Germinal center (tissue), 1 donor: Measurements from ENCODE around the gene PCDHGA11.
"Not testable (repeated sequence)": the region's sequence is repeated elsewhere in the genome, so short reads cannot be mapped to it uniquely, and the experiment has no call there.

Source experiments
- DNase-seq: peaks from one replicate; pipeline ENCODE4 v3.0.0; 2012; ENCODE audit warnings: mixed read lengths, low spot score

The PCDHGA11 gene

GRCh38 chr5:141398608-141399007 lies 22.2 kb upstream of the PCDHGA11 start:
- DNase-seq: no peak

- no peak for DNase-seq
Measured at GRCh38 chr5:141399555-141400258, 21.1 kb upstream of the PCDHGA11 start.

- DNase-seq: peak; percentile 67
Measured at GRCh38 chr5:141402553-141403243, 18.2 kb upstream of the PCDHGA11 start, which contains the start of gene PCDHGA9. PCDHGA9 (plus strand) TSS chr5:141402778; CDS start chr5:141402953, 175 bp downstream.

GRCh38 chr5:141403387-141403786 lies 17.5 kb upstream of the PCDHGA11 start:
- DNase-seq: no peak

- peak; percentile 53 for DNase-seq
Measured at GRCh38 chr5:141407790-141408505, 12.9 kb upstream of the PCDHGA11 start, which contains the start of gene PCDHGB6. PCDHGB6 (plus strand) TSS chr5:141408021; CDS start chr5:141408203, 182 bp downstream.

- DNase-seq: no peak
Measured at GRCh38 chr5:141409598-141410306, 11.1 kb upstream of the PCDHGA11 start.

- DNase-seq: no peak
Measured at GRCh38 chr5:141411575-141411974, 9.3 kb upstream of the PCDHGA11 start.

GRCh38 chr5:141412854-141413539 lies 7.9 kb upstream of the PCDHGA11 start, which contains the start of gene PCDHGA10:
PCDHGA10 (plus strand) TSS chr5:141412987; CDS start chr5:141413176, 189 bp downstream.
- DNase-seq: peak; percentile 71

GRCh38 chr5:141413540-141414069 lies 7.2 kb upstream of the PCDHGA11 start:
- no peak for DNase-seq

- DNase-seq: not testable (repeated sequence)
Measured at GRCh38 chr5:141414548-141415274, 6.1 kb upstream of the PCDHGA11 start.

- DNase-seq: not testable (repeated sequence)
Measured at GRCh38 chr5:141415275-141415618, 5.6 kb upstream of the PCDHGA11 start.

GRCh38 chr5:141417494-141418172 lies 3.2 kb upstream of the PCDHGA11 start, which contains the start of gene PCDHGB7:
PCDHGB7 (plus strand) TSS chr5:141417677; CDS start chr5:141417860, 183 bp downstream.
- DNase-seq: peak; percentile 57

- no peak for DNase-seq
Measured at GRCh38 chr5:141419074-141419880, 1.6 kb upstream of the PCDHGA11 start.

- DNase-seq: no peak
Measured at GRCh38 chr5:141421489-141421855, 621 bp downstream of the PCDHGA11 start.

GRCh38 chr5:141422742-141423291 lies 2.0 kb downstream of the PCDHGA11 start:
- no peak for DNase-seq

GRCh38 chr5:141427783-141428426 lies 7.1 kb downstream of the PCDHGA11 start:
- DNase-seq: no peak

- DNase-seq: peak; percentile 87
Measured at GRCh38 chr5:141430332-141431113, 9.7 kb downstream of the PCDHGA11 start, which contains the start of gene PCDHGA12. PCDHGA12 (plus strand) TSS chr5:141430507; CDS start chr5:141430760, 253 bp downstream.
